ENCODE results near the gene MYL7. TPM values are rescaled to one million over a fixed set of nuclear protein-coding genes. Genes with fewer than 3 reads are reported as not detected.
A peak's percentile ranks its signal among the peaks of the same experiment; 100 is the strongest.

Gene MYL7
- total RNA-seq, 1 donor from 2014 or later, result 1.6 TPM

DNA sequence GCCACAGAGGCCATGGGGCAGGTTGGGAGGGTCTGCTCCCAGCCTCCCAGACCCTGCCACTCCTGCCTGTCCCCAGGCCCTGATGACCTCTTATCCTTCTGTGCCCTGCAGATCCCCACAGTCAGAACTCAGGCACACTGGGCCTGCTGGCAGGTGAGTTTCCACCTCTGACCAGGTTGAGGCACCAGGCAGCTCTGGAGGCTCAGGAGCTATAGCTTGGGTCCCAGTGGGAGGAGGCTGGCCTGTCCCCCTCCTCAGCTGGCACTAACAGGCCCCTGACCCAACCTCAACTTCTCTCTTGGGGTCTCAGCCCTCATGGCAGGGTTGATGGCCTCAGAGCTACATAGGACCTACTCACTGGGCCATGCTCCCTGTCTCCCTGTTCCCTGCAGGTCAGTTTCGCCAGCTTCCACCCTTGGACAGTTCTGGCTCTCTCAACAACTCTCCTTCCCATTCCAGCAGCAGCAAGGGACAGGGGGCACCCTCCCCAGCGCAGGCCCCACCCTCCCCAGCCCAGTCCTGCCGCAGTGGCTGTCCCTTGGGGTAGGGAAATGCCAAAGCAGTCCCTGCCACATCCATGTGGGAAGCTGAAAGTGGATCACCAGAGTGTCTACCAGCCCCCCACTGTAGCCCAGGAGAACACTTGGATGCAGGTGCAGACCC lies 39.7 kb downstream of the MYL7 start:
- no peak overlapping the region for H3K4me3 Mint-ChIP-seq
- peaks cover 27% of the 10 kb centered on the region for H3K27me3 Mint-ChIP-seq
- H3K27ac Mint-ChIP-seq, result no peak overlapping the region
- peaks cover 24% of the 10 kb centered on the region for H3K4me1 Mint-ChIP-seq (ENCODE audit: unreplicated experiment)
- H3K9me3 Mint-ChIP-seq, result no peaks in the 10 kb centered on the region
- no peak for DNase-seq (ENCODE audit: extremely low spot score, unreplicated experiment)
- H3K36me3 Mint-ChIP-seq, result no peaks in the 10 kb centered on the region
- TF ChIP-seq, protein P1, sequence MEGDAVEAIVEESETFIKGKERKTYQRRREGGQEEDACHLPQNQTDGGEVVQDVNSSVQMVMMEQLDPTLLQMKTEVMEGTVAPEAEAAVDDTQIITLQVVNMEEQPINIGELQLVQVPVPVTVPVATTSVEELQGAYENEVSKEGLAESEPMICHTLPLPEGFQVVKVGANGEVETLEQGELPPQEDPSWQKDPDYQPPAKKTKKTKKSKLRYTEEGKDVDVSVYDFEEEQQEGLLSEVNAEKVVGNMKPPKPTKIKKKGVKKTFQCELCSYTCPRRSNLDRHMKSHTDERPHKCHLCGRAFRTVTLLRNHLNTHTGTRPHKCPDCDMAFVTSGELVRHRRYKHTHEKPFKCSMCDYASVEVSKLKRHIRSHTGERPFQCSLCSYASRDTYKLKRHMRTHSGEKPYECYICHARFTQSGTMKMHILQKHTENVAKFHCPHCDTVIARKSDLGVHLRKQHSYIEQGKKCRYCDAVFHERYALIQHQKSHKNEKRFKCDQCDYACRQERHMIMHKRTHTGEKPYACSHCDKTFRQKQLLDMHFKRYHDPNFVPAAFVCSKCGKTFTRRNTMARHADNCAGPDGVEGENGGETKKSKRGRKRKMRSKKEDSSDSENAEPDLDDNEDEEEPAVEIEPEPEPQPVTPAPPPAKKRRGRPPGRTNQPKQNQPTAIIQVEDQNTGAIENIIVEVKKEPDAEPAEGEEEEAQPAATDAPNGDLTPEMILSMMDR (conservative IDR thresholded peaks at IDR 0.05), result no peak

GRCh38 chr7:44100458-44101302 lies 40.5 kb downstream of the MYL7 start:
- no peaks in the 10 kb centered on the region for H3K36me3 Mint-ChIP-seq
- TF ChIP-seq, protein P1 (conservative IDR thresholded peaks at IDR 0.05), result no peak
- no peak overlapping the region for H3K4me3 Mint-ChIP-seq
- no peak for DNase-seq (ENCODE audit: extremely low spot score, unreplicated experiment)
- H3K27ac Mint-ChIP-seq, result peak overlapping the region; percentile 5
- peaks cover 20% of the 10 kb centered on the region for H3K4me1 Mint-ChIP-seq (ENCODE audit: unreplicated experiment)
- H3K27me3 Mint-ChIP-seq, result peaks cover 24% of the 10 kb centered on the region
- H3K9me3 Mint-ChIP-seq, result no peaks in the 10 kb centered on the region

DNA sequence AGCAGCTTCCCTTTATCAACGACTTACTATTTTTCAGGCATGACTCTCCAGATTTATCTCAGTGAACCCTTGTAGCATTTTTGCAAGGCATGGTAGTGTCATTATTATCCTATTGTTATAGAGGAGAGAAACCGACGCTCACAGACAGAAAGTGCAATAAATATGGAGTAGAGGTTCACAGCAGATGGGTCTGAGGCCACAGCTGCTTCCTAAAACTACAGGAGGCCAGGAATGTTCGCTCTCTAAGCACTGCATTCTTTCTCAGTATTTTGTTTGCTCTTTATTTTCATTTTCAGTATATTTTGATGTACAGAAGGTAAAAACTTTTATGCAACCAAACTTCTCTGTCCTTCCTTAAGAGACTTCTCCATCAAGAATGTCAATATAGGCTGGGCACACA lies 41.5 kb downstream of the MYL7 start:
- Mint-ChIP-seq H3K4me3 (no peak overlapping the region), H3K4me1 (ENCODE audit: unreplicated experiment) (peaks cover 18% of the 10 kb centered on the region), H3K9me3 (no peaks in the 10 kb centered on the region), H3K36me3 (no peaks in the 10 kb centered on the region), H3K27ac (no peak overlapping the region), H3K27me3 (peaks cover 14% of the 10 kb centered on the region)
- DNase-seq (ENCODE audit: extremely low spot score, unreplicated experiment), result no peak
- TF ChIP-seq, protein P1 (conservative IDR thresholded peaks at IDR 0.05), result no peak

DNA sequence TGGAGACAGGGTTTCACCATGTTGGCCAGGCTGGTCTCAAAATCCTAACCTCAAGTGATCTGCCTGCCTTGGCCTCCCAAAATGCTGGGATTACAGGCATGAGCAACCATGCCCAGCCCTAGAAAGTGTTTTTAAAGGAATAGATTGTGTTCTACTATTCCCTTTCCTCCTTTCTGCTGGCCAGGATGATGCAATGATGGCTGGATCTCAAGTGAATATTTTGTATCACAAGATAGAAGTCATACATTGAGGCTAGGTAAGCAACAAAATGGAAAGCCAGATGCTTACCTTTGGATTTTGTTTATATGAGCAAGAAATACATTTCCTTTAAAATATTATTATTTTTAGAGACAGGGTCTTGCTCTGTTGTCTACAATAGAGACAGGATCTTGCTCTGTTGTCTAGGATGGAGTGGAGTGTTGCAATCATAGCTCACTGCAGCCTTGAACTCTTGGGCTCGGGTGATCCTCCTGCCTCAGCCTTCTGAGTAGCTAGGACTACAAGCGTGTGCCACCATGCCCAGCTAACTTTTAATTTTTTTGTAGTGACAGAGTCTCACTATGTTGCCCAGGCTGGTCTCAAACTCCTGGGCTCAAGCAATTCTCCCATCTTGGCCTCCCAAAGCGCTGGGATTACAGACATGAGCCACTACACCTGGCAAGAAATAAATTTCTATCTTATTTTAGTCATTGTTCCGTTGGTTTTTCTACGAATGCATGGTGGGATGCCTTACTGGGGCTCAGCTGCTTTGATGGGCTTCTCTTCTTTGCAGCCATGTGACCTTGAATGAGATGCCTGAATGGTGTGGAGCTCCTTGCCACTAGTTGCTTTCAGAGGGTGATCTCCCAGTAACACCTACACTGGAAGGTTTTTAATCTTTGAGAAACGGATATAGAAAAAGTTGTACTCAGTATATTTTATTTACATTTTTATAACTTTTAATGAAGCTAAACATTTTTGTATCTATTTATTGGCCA lies 42.8 kb downstream of the MYL7 start:
- TF ChIP-seq, protein P1 (conservative IDR thresholded peaks at IDR 0.05), result no peak
- no peak for DNase-seq (ENCODE audit: extremely low spot score, unreplicated experiment)
- Mint-ChIP-seq H3K27ac (no peak overlapping the region), H3K36me3 (no peaks in the 10 kb centered on the region), H3K4me3 (no peak overlapping the region), H3K27me3 (peaks cover 12% of the 10 kb centered on the region), H3K4me1 (ENCODE audit: unreplicated experiment) (peaks cover 16% of the 10 kb centered on the region), H3K9me3 (no peaks in the 10 kb centered on the region)

All from type B pancreatic cell (in vitro differentiated cells).